RWPE2 (cell line): ENCODE measurements around the gene PCK1.

Source experiments
- ATAC-seq: fragments of 200-7000 bp; cut with Tn5 transposase; 3 replicates; pipeline ENCODE4 v1.9.1; 2021; ENCODE audit warnings: low read depth
- DNase-seq: peaks from one replicate; pipeline ENCODE4 v3.0.0-alpha.2; 2020; ENCODE audit warnings: low spot score
- H3K27ac ChIP-seq: fragments of 450-650 bp; 2 replicates; pipeline ENCODE4 v1.5.1; 2017; ENCODE audit warnings: mild to moderate bottlenecking; ENCODE audit not compliant: poor library complexity, severe bottlenecking
- H3K27me3 ChIP-seq: fragments of 250-450 bp; sonication (Bioruptor Pico); 2 replicates; pipeline ENCODE4 v1.5.1; 2021; ENCODE audit warnings: mild to moderate bottlenecking, moderate library complexity; ENCODE audit not compliant: insufficient read depth, poor library complexity, severe bottlenecking
- H3K36me3 ChIP-seq: fragments of 250-450 bp; sonication (Bioruptor Pico); 2 replicates; pipeline ENCODE4 v1.5.1; 2020; ENCODE audit warnings: low read depth, mild to moderate bottlenecking, moderate library complexity
- H3K4me1 ChIP-seq: fragments of 250-450 bp; sonication (Bioruptor Pico); 2 replicates; pipeline ENCODE4 v1.5.1; 2021; ENCODE audit warnings: mild to moderate bottlenecking, moderate library complexity; ENCODE audit not compliant: insufficient read depth, poor library complexity, severe bottlenecking
- H3K4me3 ChIP-seq: fragments of 250-450 bp; sonication (Bioruptor Pico); 2 replicates; pipeline ENCODE4 v1.5.1; 2021; ENCODE audit warnings: mild to moderate bottlenecking, moderate library complexity; ENCODE audit not compliant: severe bottlenecking
- H3K9me3 ChIP-seq: fragments of 250-450 bp; sonication (Bioruptor Pico); 2 replicates; pipeline ENCODE4 v1.5.1; 2021; ENCODE audit warnings: mild to moderate bottlenecking, moderate library complexity; ENCODE audit not compliant: severe bottlenecking
- CTCF ChIP-seq: fragments of 450-650 bp; IDR thresholded peaks from one replicate; pipeline ENCODE4 v1.5.1; 2017; ENCODE audit warnings: mild to moderate bottlenecking, moderate library complexity; ENCODE audit not compliant: poor library complexity, severe bottlenecking

Gene PCK1

GRCh38 chr20:57545927-57546662, 14.8 kb upstream of the PCK1 start:
- H3K27ac ChIP-seq = no peak overlapping the region
- H3K4me3 ChIP-seq = no peak overlapping the region
- H3K4me1 ChIP-seq = peaks cover 2% of the 10 kb centered on the region
- ATAC-seq (no peak), DNase-seq (no peak)
- no peaks in the 10 kb centered on the region for H3K9me3 ChIP-seq
- H3K27me3 ChIP-seq = peaks cover 90% of the 10 kb centered on the region
- TF ChIP-seq CTCF = no peak
- H3K36me3 ChIP-seq = no peaks in the 10 kb centered on the region

GRCh38 chr20:57546956-57547649, 13.8 kb upstream of the PCK1 start:
- no peaks in the 10 kb centered on the region for H3K36me3 ChIP-seq
- peaks cover 2% of the 10 kb centered on the region for H3K4me1 ChIP-seq
- DNase-seq (no peak), ATAC-seq (peak; percentile 95)
- no peak overlapping the region for H3K27ac ChIP-seq
- peaks cover 88% of the 10 kb centered on the region for H3K27me3 ChIP-seq
- no peak for TF ChIP-seq CTCF
- H3K9me3 ChIP-seq = no peaks in the 10 kb centered on the region
- H3K4me3 ChIP-seq = no peak overlapping the region

GRCh38 chr20:57548177-57549058, 12.5 kb upstream of the PCK1 start:
- Histone ChIP-seq H3K36me3 (no peaks in the 10 kb centered on the region), H3K4me1 (peaks cover 2% of the 10 kb centered on the region), H3K4me3 (no peak overlapping the region), H3K9me3 (no peaks in the 10 kb centered on the region), H3K27me3 (peaks cover 82% of the 10 kb centered on the region), H3K27ac (no peak overlapping the region)
- TF ChIP-seq CTCF = no peak
- DNase-seq (no peak), ATAC-seq (no peak)

- TF ChIP-seq CTCF = no peak
- DNase-seq = no peak
- H3K9me3 ChIP-seq = no peaks in the 10 kb centered on the region
- no peaks in the 10 kb centered on the region for H3K36me3 ChIP-seq
- H3K27ac ChIP-seq = no peak overlapping the region
- H3K4me1 ChIP-seq = no peaks in the 10 kb centered on the region
- peaks cover 89% of the 10 kb centered on the region for H3K27me3 ChIP-seq
- no peak for ATAC-seq
- no peak overlapping the region for H3K4me3 ChIP-seq
Observed at GRCh38 chr20:57552471-57552870, 8.4 kb upstream of the PCK1 start.
